ENCODE data around the gene TNFRSF1B. TPM values are rescaled to one million over a fixed set of nuclear protein-coding genes. Genes with fewer than 3 reads are reported as not detected.

TNFRSF1B gene
- total and polyA plus RNA-seq, 9 of the 15 experiments (the other 6 are each of a cell fraction or from before 2014, with no cell fraction given), result 8.8 to 91.3 (median 36.0) TPM

DNA sequence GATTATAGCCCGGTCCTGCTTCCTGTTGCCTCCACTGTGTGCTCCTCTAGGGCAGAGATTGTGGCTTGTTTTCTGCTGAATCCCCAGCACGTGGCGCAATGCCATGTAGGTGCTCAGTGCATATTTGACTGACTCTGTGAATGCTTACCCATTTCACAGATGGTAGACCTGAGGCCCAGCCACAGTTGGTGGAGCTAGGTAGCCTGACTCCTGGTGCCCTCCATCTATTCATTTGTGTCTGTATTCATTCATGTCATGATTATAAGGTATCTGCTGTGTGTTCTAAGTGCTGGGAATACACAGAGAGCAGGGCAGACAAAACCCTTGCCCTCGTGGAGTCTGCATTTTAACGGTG lies 22.5 kb downstream of the TNFRSF1B start:
- BruUV-seq (replicated peaks), result no TSS peak
- DNase-seq (ENCODE audit: extremely low read depth in 1 of 4, low spot score in 3 of 4), result no peak
- H3K27ac ChIP-seq (ENCODE audit: extremely low read depth, low read depth, low read length), result no peak overlapping the region
- H3K4me1 ChIP-seq (replicated peaks in 1 of 2; ENCODE audit: control insufficient read depth in 2 of 2, insufficient read depth in 2 of 2, low read length in 2 of 2), result peaks cover 2 to 28% of the 10 kb centered on the region in 2 experiments; a peak in 3 of 5 replicates
- no peak overlapping the region for H3K4me3 ChIP-seq
- CTCF ChIA-PET (ENCODE audit: low intra/inter-chr PET ratio), result no interaction called here
- no peaks in the 10 kb centered on the region for H3K9me1 ChIP-seq (ENCODE audit: control insufficient read depth, insufficient read depth, low read length)
- peaks cover 24% of the 10 kb centered on the region for H3K79me2 ChIP-seq (ENCODE audit: control insufficient read depth, insufficient read depth, low read length)
- H3K4me2 ChIP-seq (ENCODE audit: insufficient read depth, low read length), result no peak overlapping the region
- H3K9me3 ChIP-seq (replicated peaks; ENCODE audit: control insufficient read depth, insufficient read depth, low read depth, low read length), result no peaks in the 10 kb centered on the region
- ATAC-seq, result no peak
- peaks cover 57% of the 10 kb centered on the region for H3K36me3 ChIP-seq (ENCODE audit: control insufficient read depth, insufficient read depth, low read length)
- H3K27me3 ChIP-seq (ENCODE audit: control insufficient read depth in 2 of 2, insufficient read depth in 2 of 2, low read length in 2 of 2), result no peaks in the 10 kb centered on the region
- in situ Hi-C loops (cut with MboI) (no loop called here), intact Hi-C loops (cut with micrococcal nuclease) (no loop called here)
- peak; percentile 71 for FAIRE-seq
- TF ChIP-seq PTBP1 (IDR thresholded peaks at IDR 0.05; ENCODE audit: low read depth, low read length) (peak; percentile 11; the same call in 1 of the 2 replicates), RBM25 (IDR thresholded peaks at IDR 0.05; ENCODE audit: low read depth, low read length, severe bottlenecking) (peak; percentile 2), HNRNPUL1 (IDR thresholded peaks at IDR 0.05; ENCODE audit: low read length) (no peak), RCOR1 (IDR thresholded peaks at IDR 0.05; ENCODE audit: borderline replicate concordance in 1 of 2, low read depth in 2 of 2, low read length in 2 of 2) (peak in 1 of 2 experiments; percentile 1; a peak in 1 of 4 replicates), CEBPG (CRISPR knock-in tag; IDR thresholded peaks at IDR 0.05) (0 out of 2 replicates have a peak, but pooled peaks have one; percentile 5), CEBPG (tag; conservative IDR thresholded peaks at IDR 0.05 in 1 of 2, IDR thresholded peaks at IDR 0.05 in 1 of 2) (no peak), HDAC2 (IDR thresholded peaks at IDR 0.05) (peak; percentile 47; the same call in 1 of the 2 replicates)
- TF ChIP-seq, protein P1, sequence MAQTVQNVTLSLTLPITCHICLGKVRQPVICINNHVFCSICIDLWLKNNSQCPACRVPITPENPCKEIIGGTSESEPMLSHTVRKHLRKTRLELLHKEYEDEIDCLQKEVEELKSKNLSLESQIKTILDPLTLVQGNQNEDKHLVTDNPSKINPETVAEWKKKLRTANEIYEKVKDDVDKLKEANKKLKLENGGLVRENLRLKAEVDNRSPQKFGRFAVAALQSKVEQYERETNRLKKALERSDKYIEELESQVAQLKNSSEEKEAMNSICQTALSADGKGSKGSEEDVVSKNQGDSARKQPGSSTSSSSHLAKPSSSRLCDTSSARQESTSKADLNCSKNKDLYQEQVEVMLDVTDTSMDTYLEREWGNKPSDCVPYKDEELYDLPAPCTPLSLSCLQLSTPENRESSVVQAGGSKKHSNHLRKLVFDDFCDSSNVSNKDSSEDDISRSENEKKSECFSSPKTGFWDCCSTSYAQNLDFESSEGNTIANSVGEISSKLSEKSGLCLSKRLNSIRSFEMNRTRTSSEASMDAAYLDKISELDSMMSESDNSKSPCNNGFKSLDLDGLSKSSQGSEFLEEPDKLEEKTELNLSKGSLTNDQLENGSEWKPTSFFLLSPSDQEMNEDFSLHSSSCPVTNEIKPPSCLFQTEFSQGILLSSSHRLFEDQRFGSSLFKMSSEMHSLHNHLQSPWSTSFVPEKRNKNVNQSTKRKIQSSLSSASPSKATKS (CRISPR knock-in tag; IDR thresholded peaks at IDR 0.05), result no peak
- H2AFZ ChIP-seq (ENCODE audit: low read depth, low read length), result no peak overlapping the region
- POLR2A ChIA-PET, result interaction anchor here (0.6 to 1.2 kb wide), 4 partner anchors 8 to 447 kb away, joined by 3 read pairs; no protein-coding TSS in a partner anchor
- WGBS (ENCODE audit: insufficient coverage, low coverage, missing lambda C conversion rate), result 81% methylated on average over 5 of the region's 5 CpGs
- peaks cover 44% of the 10 kb centered on the region; the same call in 1 of the 2 replicates for H4K20me1 ChIP-seq (replicated peaks; ENCODE audit: control insufficient read depth, insufficient read depth, low read length)
- no peak overlapping the region for H3K9ac ChIP-seq (ENCODE audit: insufficient read depth in 1 of 2, low read depth in 2 of 2, low read length in 2 of 2)
